Measurements from ENCODE around the gene APH1A. TPM values are rescaled to one million over a fixed set of nuclear protein-coding genes. Genes with fewer than 3 reads are reported as not detected.
"Not testable (repeated sequence)": the region's sequence is repeated elsewhere in the genome, so short reads cannot be mapped to it uniquely, and the experiment has no call there.

APH1A gene
- polyA plus RNA-seq, 3 donors = 83.7 to 134 (median 83.9) TPM

DNA sequence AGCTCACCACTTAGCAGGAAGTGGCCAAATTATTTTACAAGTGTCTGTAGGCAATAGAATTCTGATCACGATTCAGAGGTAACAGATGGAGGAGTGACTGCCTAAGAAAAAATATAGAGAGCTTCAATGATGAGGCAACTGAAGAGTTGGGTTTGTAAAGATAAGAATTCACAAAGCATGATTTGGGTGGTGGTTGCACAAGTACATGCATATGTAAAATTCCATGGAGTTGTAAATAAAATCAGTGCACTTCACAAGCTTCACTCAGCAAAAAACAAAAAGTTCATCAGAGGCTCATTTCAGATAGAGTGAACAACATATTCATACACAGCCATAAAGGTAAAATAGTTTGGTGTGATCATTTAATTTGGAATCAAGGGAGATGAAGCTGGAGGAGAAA lies 43.8 kb downstream of the APH1A start:
- H3K79me2 ChIP-seq (ENCODE audit: insufficient read depth, low read length) = peaks cover 49% of the 10 kb centered on the region
- peaks cover 12% of the 10 kb centered on the region for H3K4me1 Mint-ChIP-seq
- no CpG with 5 or more reads among the region's 1 CpG for WGBS (ENCODE audit: insufficient coverage)
- peak overlapping the region in 1 of 2 donors; percentile 17 for H3K27ac ChIP-seq (ENCODE audit: low read depth in 1 of 2, low read length in 2 of 2)
- DNase-seq = no peak
- H2AFZ ChIP-seq (ENCODE audit: insufficient read depth, low read depth, low read length, poor library complexity, severe bottlenecking) = no peak overlapping the region
- peak overlapping the region in 4 of 7 donors; percentile 11 to 71 (median 46) for H3K27ac Mint-ChIP-seq
- H3K36me3 Mint-ChIP-seq = peaks cover 51 to 68% of the 10 kb centered on the region in 2 donors
- intact Hi-C loops (cut with micrococcal nuclease) = no loop called here
- H3K27me3 Mint-ChIP-seq (ENCODE audit: low read depth in 3 of 3) = no peaks in the 10 kb centered on the region
- H3K36me3 ChIP-seq (replicated peaks in 1 of 2; ENCODE audit: control insufficient read depth in 1 of 2, insufficient read depth in 2 of 2, low read length in 2 of 2) = peaks cover 42 to 55% of the 10 kb centered on the region in 2 donors
- no peak overlapping the region for H3K9ac ChIP-seq (ENCODE audit: insufficient read depth, low read length, poor library complexity, severe bottlenecking)
- H3K9me3 Mint-ChIP-seq = peaks cover 0 to 2% (median 0%) of the 10 kb centered on the region in 7 donors
- H3K4me3 Mint-ChIP-seq = no peak overlapping the region
- H3K4me2 ChIP-seq (replicated peaks; ENCODE audit: extremely low read depth, low read length, poor library complexity, severe bottlenecking) = no peak overlapping the region
- H4K20me1 ChIP-seq (ENCODE audit: insufficient read depth, low read length) = no peaks in the 10 kb centered on the region
- H3K4me3 ChIP-seq (replicated peaks in 1 of 3; ENCODE audit: low read depth in 2 of 3, low read length in 3 of 3) = no peak overlapping the region
- TF ChIP-seq, protein P1, sequence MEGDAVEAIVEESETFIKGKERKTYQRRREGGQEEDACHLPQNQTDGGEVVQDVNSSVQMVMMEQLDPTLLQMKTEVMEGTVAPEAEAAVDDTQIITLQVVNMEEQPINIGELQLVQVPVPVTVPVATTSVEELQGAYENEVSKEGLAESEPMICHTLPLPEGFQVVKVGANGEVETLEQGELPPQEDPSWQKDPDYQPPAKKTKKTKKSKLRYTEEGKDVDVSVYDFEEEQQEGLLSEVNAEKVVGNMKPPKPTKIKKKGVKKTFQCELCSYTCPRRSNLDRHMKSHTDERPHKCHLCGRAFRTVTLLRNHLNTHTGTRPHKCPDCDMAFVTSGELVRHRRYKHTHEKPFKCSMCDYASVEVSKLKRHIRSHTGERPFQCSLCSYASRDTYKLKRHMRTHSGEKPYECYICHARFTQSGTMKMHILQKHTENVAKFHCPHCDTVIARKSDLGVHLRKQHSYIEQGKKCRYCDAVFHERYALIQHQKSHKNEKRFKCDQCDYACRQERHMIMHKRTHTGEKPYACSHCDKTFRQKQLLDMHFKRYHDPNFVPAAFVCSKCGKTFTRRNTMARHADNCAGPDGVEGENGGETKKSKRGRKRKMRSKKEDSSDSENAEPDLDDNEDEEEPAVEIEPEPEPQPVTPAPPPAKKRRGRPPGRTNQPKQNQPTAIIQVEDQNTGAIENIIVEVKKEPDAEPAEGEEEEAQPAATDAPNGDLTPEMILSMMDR (IDR thresholded peaks at IDR 0.05) = no peak
- H3K9me3 ChIP-seq (replicated peaks in 1 of 2; ENCODE audit: control insufficient read depth in 1 of 2, insufficient read depth in 1 of 2, low read length in 2 of 2) = no peaks in the 10 kb centered on the region
- peaks cover 6% of the 10 kb centered on the region in 2 donors for H3K4me1 ChIP-seq (ENCODE audit: control insufficient read depth in 1 of 2, insufficient read depth in 2 of 2, low read length in 2 of 2)
- no peaks in the 10 kb centered on the region for H3K27me3 ChIP-seq (ENCODE audit: control insufficient read depth in 2 of 2, insufficient read depth in 2 of 2, low read length in 2 of 2)

DNA sequence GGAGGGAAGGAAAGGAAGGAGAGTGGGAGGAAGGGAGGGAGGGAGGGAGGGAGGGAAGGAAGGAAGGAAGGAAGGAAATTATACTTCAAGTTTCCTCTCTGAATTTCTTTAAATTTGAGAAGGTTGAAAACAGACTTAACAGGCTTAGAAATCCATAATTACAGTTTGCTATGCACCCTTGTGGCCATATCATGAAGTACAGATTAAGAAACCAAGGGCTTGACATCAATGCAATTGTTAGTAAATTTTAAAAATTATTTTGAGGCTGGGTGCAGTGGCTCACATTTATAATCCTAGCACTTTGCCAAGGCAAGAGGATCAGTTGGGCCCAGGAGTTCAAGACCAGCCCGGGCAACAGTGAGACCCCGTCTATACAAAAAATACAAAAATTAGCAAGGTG lies 47.3 kb downstream of the APH1A start:
- H3K9ac ChIP-seq (ENCODE audit: insufficient read depth, low read length, poor library complexity, severe bottlenecking) = no peak overlapping the region
- H3K4me1 Mint-ChIP-seq = peaks cover 11% of the 10 kb centered on the region
- no peak overlapping the region for H3K4me3 Mint-ChIP-seq
- H3K4me3 ChIP-seq (replicated peaks in 1 of 3; ENCODE audit: low read depth in 2 of 3, low read length in 3 of 3) = no peak overlapping the region
- H3K9me3 ChIP-seq (replicated peaks in 1 of 2; ENCODE audit: control insufficient read depth in 1 of 2, insufficient read depth in 1 of 2, low read length in 2 of 2) = no peaks in the 10 kb centered on the region
- WGBS (ENCODE audit: insufficient coverage) = 100% methylated on average over 1 of the region's 2 CpGs
- H4K20me1 ChIP-seq (ENCODE audit: insufficient read depth, low read length) = no peaks in the 10 kb centered on the region
- TF ChIP-seq, protein P1 (IDR thresholded peaks at IDR 0.05) = peak; percentile 60
- H3K4me2 ChIP-seq (replicated peaks; ENCODE audit: extremely low read depth, low read length, poor library complexity, severe bottlenecking) = no peak overlapping the region
- no peaks in the 10 kb centered on the region for H3K27me3 Mint-ChIP-seq (ENCODE audit: low read depth in 3 of 3)
- no peak overlapping the region for H3K27ac ChIP-seq (ENCODE audit: low read depth in 1 of 2, low read length in 2 of 2)
- no peak overlapping the region for H2AFZ ChIP-seq (ENCODE audit: insufficient read depth, low read depth, low read length, poor library complexity, severe bottlenecking)
- intact Hi-C loops (cut with micrococcal nuclease) = no loop called here
- DNase-seq = peak in 1 of 3 donors; percentile 16
- H3K36me3 Mint-ChIP-seq = peaks cover 37 to 63% of the 10 kb centered on the region in 2 donors
- H3K27ac Mint-ChIP-seq = peak overlapping the region in 1 of 7 donors; percentile 30
- H3K79me2 ChIP-seq (ENCODE audit: insufficient read depth, low read length) = peaks cover 18% of the 10 kb centered on the region
- no peaks in the 10 kb centered on the region for H3K27me3 ChIP-seq (ENCODE audit: control insufficient read depth in 2 of 2, insufficient read depth in 2 of 2, low read length in 2 of 2)
- H3K36me3 ChIP-seq (replicated peaks in 1 of 2; ENCODE audit: control insufficient read depth in 1 of 2, insufficient read depth in 2 of 2, low read length in 2 of 2) = peaks cover 30 to 42% of the 10 kb centered on the region in 2 donors
- H3K4me1 ChIP-seq (ENCODE audit: control insufficient read depth in 1 of 2, insufficient read depth in 2 of 2, low read length in 2 of 2) = peaks cover 6% of the 10 kb centered on the region in 2 donors
- H3K9me3 Mint-ChIP-seq = peaks cover 0 to 2% (median 0%) of the 10 kb centered on the region in 7 donors

DNA sequence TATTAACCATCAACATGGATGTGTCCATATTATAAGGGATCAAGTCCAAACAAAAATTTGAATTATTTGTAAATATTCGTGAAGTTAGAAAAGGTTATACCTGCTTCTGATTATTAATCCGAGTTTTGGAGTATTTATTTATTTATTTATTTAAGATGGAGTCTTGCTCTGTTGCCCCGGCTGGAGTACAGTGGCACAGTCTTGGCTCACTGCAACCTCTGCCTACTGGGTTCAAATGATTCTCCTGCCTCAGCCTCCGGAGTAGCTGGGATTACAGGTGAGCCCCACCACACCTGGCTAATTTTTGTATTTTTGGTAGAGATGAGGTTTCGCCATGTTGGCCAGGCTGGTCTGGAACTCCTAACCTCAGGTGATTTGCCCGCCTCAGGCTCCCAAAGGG lies 53.0 kb downstream of the APH1A start:
- H3K79me2 ChIP-seq (ENCODE audit: insufficient read depth, low read length); H3K4me3 ChIP-seq (replicated peaks in 1 of 3; ENCODE audit: low read depth in 2 of 3, low read length in 3 of 3); intact Hi-C loops (cut with micrococcal nuclease); H3K4me3 Mint-ChIP-seq; H3K9me3 ChIP-seq (replicated peaks in 1 of 2; ENCODE audit: control insufficient read depth in 1 of 2, insufficient read depth in 1 of 2, low read length in 2 of 2); DNase-seq; H3K27ac Mint-ChIP-seq; H3K9ac ChIP-seq (ENCODE audit: insufficient read depth, low read length, poor library complexity, severe bottlenecking); H3K4me2 ChIP-seq (replicated peaks; ENCODE audit: extremely low read depth, low read length, poor library complexity, severe bottlenecking); H4K20me1 ChIP-seq (ENCODE audit: insufficient read depth, low read length); H3K27me3 Mint-ChIP-seq (ENCODE audit: low read depth in 3 of 3); H3K9me3 Mint-ChIP-seq; H2AFZ ChIP-seq (ENCODE audit: insufficient read depth, low read depth, low read length, poor library complexity, severe bottlenecking); H3K27me3 ChIP-seq (ENCODE audit: control insufficient read depth in 2 of 2, insufficient read depth in 2 of 2, low read length in 2 of 2); H3K27ac ChIP-seq (ENCODE audit: low read depth in 1 of 2, low read length in 2 of 2): not testable (repeated sequence)
- H3K36me3 Mint-ChIP-seq = peaks cover 15 to 30% of the 10 kb centered on the region in 2 donors
- H3K4me1 Mint-ChIP-seq = peaks cover 17% of the 10 kb centered on the region
- 100% methylated on average over 1 of the region's 6 CpGs for WGBS (ENCODE audit: insufficient coverage)
- H3K36me3 ChIP-seq (replicated peaks in 1 of 2; ENCODE audit: control insufficient read depth in 1 of 2, insufficient read depth in 2 of 2, low read length in 2 of 2) = peaks cover 8 to 20% of the 10 kb centered on the region in 2 donors
- peaks cover 10 to 13% of the 10 kb centered on the region in 2 donors for H3K4me1 ChIP-seq (ENCODE audit: control insufficient read depth in 1 of 2, insufficient read depth in 2 of 2, low read length in 2 of 2)
